Measurements from ENCODE around the gene RNF5. TPM values are rescaled to one million over a fixed set of nuclear protein-coding genes. Genes with fewer than 3 reads are reported as not detected.
"Not testable (repeated sequence)": the region's sequence is repeated elsewhere in the genome, so short reads cannot be mapped to it uniquely, and the experiment has no call there.

RNF5 gene
- total RNA-seq, 3 donors from 2014 or later: 40.1 to 49.6 (median 47.1) TPM

DNA sequence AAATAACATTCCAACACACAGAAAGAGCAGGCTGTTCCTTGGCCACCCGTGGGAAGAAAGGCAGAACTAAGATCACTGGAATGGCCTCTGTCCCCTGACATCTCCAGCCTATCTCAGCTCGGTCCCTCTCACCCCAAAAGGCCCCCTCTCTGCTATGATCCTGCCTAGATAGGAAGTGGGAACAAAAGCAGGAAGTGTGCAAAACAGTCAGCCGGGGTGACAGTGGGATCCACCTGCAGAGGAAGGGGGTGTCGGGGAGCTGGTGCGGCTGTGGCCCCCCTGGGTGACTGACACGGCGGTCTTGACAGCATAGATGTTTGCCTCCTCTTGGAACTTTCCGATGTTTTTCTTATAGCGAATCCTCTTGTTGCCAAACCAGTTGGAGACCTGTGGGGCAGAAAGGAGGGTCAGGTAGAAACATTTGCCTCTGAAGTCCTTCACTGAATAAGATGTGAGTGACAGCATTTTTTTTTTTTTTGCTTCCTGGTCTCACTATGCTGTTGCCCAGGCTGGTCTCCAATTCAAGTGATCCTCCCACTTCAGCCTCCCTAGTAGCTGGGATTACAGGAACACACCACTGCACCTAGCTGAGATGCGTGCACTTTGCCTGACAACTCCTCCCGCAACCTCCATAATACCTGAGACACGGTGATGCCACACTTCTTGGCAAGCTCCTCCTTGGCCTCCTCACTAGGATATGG, 9.0 kb downstream of the RNF5 start:
- DNase-seq (no peak), ATAC-seq (no peak)
- Mint-ChIP-seq H3K4me3 (peak overlapping the region; percentile 17), H3K36me3 (ENCODE audit: insufficient read depth) (peaks cover 21% of the 10 kb centered on the region), H3K9me3 (no peaks in the 10 kb centered on the region), H3K4me1 (ENCODE audit: low read depth) (peaks cover 62% of the 10 kb centered on the region), H3K27me3 (ENCODE audit: low read depth) (no peaks in the 10 kb centered on the region)

DNA sequence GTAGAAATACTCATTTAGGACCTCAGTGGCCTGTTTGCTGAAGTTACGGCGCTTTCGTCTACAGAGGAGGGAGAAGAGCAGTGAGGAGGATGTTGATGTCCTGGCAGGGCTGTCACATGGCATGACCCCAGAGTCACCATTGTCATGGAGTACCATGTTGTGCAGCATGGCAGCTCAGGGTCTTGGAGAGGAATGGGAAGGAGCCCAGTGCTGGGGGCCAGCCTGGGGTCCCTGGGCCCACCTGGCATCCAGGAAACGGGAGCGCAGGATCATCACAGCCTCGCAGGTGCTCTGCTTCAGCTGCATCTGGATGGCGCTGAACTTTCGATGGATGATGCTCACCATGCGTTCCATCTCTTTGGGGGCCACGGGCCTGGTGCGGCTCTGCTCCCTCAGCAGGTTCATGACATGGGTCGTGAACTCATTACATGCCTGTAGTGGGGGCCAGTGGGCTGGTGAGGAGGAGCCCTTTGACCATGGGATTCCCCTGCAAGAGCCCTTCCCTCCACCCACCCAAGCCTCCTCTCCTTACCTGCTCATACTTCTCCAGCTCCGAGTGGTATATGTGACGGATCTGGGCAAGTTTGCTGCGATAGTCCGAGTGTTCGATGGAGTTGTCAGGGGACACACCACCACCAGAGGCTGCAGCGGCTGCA, 9.6 kb downstream of the RNF5 start:
- Mint-ChIP-seq H3K4me3 (peak overlapping the region; percentile 88), H3K4me1 (ENCODE audit: low read depth) (peaks cover 62% of the 10 kb centered on the region), H3K36me3 (ENCODE audit: insufficient read depth) (peaks cover 19% of the 10 kb centered on the region)
- not testable (repeated sequence) for H3K9me3 Mint-ChIP-seq; DNase-seq; H3K27me3 Mint-ChIP-seq (ENCODE audit: low read depth); ATAC-seq

DNA sequence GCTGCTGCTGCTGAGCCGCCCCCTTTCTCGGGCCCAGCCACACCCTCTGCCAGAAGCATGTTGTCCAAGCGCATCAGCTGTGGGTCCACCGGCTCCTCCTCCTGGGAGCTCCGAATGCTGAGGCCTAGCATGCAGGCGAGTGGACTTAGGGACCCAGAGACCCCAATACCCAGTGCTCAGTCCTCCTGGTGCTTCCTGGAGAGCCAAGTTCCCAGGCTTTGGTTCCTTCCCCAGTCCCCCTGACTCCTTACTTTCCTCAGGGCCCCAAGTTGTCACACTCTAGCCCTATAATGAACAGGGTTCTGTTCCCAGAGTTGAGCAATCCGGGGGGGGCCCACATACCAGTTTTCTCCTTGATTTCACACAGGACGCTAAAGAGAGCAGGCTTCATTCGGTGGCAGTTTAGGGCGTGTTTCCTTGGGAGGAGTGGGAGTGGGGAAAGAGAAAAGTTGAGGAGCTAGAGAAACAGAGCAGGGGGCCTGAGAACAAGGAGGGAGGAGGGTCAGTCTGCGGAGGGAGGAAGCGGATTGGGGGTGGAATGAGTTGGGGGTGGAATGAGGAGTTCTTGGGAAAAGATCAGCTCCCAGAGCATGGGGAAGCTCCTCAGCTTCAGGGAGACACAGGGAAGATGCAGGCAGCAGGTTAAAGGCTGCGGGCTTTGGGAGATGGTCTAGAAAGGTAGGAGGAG, 10.3 kb downstream of the RNF5 start:
- H3K4me3 Mint-ChIP-seq: peak overlapping the region; percentile 88
- peaks cover 19% of the 10 kb centered on the region for H3K36me3 Mint-ChIP-seq (ENCODE audit: insufficient read depth)
- no peaks in the 10 kb centered on the region for H3K9me3 Mint-ChIP-seq
- ATAC-seq: no peak
- DNase-seq: no peak
- H3K4me1 Mint-ChIP-seq (ENCODE audit: low read depth): peaks cover 65% of the 10 kb centered on the region
- no peaks in the 10 kb centered on the region for H3K27me3 Mint-ChIP-seq (ENCODE audit: low read depth)

DNA sequence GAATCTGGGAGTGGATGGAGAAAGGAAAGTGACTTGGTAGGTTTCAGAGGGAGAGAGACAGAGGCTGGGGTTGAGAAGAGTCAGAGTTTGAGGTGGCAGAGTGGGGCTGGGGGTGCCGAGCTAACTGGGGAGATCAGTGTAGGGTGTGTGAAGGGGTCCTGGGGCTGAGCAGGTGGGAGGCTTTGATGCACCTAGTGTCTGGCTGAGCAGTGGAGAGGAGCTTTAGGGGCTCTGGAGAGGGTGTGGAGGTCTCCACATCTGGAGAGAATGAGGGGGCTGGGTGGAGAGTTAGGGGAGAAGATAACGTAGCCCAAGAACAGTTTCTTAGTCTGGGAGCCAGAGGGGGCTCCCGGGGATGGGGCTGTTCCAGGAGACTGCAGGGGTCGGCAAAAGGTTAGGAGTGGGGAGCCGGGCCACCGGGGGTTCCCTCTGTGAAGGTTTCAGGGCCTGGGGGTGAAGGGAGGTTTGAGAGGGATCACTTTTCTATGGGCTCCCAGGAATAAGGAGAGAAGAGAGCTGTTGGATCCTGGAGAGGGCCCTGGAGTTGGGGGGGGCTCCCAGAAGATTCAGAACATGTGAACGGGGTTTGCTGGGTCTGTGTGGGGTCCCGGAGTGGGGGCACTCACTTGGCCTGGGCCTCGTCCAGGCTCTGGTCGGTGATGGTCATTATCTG, 11.0 kb downstream of the RNF5 start:
- H3K9me3 Mint-ChIP-seq: no peaks in the 10 kb centered on the region
- H3K27me3 Mint-ChIP-seq (ENCODE audit: low read depth): no peaks in the 10 kb centered on the region
- peak overlapping the region; percentile 88 for H3K4me3 Mint-ChIP-seq
- ATAC-seq (no peak), DNase-seq (no peak)
- H3K36me3 Mint-ChIP-seq (ENCODE audit: insufficient read depth): peaks cover 19% of the 10 kb centered on the region
- H3K4me1 Mint-ChIP-seq (ENCODE audit: low read depth): peaks cover 69% of the 10 kb centered on the region

DNA sequence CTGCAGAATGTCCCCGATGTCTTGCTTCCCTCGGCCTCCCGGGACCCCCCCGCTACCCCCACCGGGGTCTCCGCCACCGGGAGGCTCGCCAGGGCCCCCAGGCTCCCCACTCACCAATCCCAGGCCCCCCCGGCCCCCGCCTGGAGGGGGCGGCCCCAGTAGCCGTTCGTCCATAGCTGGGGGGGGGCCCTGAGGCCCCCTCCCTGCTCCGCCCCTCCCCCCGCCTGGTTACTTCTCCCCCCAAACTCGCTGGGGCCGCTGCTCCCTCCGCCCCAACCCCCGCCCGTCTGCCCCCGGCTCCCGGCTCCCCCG, 11.5 kb downstream of the RNF5 start:
- no peak for ATAC-seq
- H3K36me3 Mint-ChIP-seq (ENCODE audit: insufficient read depth): peaks cover 19% of the 10 kb centered on the region
- DNase-seq: no peak
- H3K4me1 Mint-ChIP-seq (ENCODE audit: low read depth): peaks cover 72% of the 10 kb centered on the region
- H3K4me3 Mint-ChIP-seq: peak overlapping the region; percentile 88
- H3K9me3 Mint-ChIP-seq: no peaks in the 10 kb centered on the region
- H3K27me3 Mint-ChIP-seq (ENCODE audit: low read depth): no peaks in the 10 kb centered on the region

DNA sequence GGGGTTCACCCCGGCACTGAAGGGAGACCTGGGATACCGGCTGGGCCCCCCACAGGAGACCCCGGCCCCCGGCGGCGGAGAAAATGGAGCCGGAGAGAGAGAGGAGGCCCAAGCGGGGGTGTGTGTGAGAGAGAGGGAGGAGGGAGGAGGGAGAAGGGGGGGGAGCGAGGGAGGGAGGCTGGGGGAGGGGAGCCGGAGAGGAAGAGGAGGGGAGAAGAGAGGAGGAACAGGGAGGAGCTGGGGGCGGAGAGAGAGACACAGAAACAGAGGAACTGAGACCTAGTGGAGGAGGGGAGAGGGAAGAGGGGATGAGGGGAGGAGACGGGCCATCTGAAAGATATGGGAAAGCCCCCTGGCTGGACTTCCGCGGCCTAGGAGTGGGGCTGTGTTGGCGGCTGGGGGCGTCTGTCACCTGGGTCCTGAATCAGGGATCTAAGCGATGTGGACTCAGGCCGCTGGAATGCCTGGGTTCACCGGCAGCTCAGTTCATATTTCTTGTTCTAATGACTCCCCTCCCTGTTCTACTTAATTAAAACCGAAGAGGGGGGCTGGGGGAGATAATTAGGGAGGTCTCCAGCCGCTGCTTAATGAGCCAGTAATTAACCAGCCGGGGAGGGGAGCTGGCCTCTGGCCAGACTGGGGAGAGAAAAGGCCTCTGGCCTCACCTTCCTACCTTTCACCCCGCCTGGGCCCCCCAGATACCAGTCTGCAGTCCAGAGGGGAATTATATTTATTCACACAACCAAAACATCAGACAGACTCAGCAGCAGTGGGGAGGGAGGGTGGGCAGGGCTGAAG, 12.0 kb downstream of the RNF5 start, which contains the start of gene PBX2:
TSS of gene PBX2 (minus strand) at position 149 of the 798 bp plus-strand sequence. CDS start 287 bp downstream, outside the sequence.
- peak; percentile 55 to 69 for ATAC-seq
- peak within 1 kb of the TSS; percentile 92 for H3K4me3 Mint-ChIP-seq
- peak; percentile 83 for DNase-seq
- H3K27me3 Mint-ChIP-seq (ENCODE audit: low read depth): no peaks in the 10 kb centered on the region
- H3K36me3 Mint-ChIP-seq (ENCODE audit: insufficient read depth): peaks cover 19% of the 10 kb centered on the region
- H3K9me3 Mint-ChIP-seq: no peaks in the 10 kb centered on the region
- peaks cover 78% of the 10 kb centered on the region for H3K4me1 Mint-ChIP-seq (ENCODE audit: low read depth)

DNA sequence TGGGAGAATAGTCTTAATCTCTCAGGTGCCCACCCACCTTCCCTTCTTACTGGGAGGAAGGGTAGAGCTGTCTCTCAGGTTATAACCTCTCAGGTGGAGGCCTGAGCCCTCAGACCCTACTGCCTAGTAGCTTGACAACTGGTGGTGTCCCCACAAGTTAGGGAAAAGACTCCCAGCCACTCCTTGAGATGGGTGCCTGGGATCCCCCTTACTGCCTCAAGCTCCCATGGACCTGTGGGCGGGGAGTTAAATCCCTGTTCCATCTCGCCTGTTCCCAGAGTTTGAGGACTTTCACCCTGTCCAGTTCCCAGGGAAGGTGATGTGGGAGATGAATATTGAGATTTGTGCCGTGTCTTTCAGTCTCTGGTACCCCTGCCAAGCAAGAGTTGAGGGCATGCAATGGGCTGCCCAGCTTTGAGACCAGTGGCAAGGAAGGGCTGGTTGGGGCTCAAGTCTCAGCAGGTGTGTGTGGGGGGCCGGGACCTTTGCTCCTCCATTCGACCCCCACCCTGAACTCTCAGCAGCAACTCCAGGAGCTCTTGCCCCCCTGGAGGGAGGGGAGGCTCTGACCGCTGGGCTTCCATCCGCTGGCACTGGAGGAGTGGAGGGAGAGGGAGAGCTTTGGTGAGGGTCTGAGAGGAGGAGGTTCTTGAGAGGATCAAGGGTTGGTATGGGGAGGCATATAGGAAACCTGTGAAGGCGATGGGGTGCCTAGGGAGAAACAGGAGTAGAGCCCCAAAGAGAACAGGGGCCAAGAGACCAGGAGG, 12.9 kb downstream of the RNF5 start:
- Mint-ChIP-seq H3K9me3 (no peaks in the 10 kb centered on the region), H3K27me3 (ENCODE audit: low read depth) (no peaks in the 10 kb centered on the region), H3K4me1 (ENCODE audit: low read depth) (peaks cover 72% of the 10 kb centered on the region), H3K36me3 (ENCODE audit: insufficient read depth) (peaks cover 13% of the 10 kb centered on the region), H3K4me3 (peak overlapping the region; percentile 92)
- DNase-seq: no peak
- no peak for ATAC-seq

DNA sequence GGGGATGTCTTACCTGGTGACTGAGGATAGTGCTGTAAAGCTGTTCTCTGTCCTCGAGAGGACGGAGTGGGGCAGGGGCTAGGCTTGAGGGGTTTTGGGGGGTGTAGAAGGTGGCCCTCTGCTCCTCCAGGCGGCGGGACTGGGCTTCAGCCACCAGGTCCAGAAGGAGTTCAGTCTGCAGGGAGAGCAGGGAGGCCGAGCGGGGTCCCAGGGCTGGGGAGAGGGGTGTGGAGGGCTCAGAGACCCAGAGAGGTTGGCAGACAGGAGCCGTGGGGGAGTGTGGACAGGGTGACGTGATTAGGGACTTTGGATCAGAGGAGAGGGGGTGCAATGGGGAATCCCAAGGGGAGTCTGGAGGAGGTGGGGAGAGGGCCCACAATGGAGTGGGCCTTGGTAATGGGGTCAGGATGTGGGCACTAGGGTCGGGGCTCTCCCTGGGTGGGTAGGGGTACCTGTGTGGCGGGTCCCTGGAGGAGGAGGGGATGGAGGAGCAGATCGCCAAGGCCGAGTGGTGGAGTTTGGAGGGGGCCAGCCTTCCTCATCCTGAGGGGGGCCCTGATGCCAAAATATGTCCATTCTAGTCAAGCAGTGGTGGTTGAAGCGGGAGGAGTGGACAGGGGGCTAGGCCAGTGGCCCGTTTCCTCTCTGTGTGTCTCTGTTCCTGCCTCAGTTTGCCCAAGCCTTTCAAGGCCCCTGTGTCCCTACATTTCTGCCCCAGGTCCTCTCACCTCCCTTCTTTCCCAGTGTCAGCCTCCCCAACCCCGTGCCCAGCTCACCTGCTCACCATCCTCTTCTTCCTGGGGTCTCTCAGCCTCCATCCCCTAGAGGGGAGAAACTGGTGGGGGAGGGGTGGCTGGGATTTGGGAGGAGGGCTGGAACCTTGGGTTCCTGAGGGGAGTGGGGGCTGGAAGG, 13.7 kb downstream of the RNF5 start:
- DNase-seq (no peak), ATAC-seq (no peak)
- Mint-ChIP-seq H3K4me3 (peak overlapping the region; percentile 92), H3K9me3 (no peaks in the 10 kb centered on the region), H3K27me3 (ENCODE audit: low read depth) (no peaks in the 10 kb centered on the region), H3K36me3 (ENCODE audit: insufficient read depth) (peaks cover 9% of the 10 kb centered on the region), H3K4me1 (ENCODE audit: low read depth) (peaks cover 70% of the 10 kb centered on the region)

DNA sequence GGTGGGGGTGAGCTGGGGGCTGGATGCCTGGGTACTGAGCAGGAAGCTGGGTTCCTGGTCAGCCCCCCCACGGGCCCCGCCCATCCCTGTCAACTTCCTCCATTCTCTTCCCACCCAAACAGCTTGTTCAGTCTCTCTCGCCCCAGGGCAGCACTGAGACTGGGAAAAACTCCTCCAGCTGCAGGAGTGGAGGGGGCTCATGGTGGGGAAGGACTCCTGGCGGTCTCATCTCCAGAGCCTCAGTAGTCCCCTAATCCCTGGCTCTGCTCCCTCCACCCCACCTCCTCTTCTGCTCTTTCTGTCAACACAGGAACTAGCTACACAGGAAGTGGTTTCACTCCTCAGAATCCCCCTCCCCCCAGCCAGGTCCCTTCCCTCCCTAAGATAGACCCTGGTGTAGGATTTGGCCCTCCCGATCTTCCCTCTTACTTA, 14.4 kb downstream of the RNF5 start, which contains the start of gene GPSM3:
TSS of gene GPSM3 (minus strand) at position 36 of the 432 bp plus-strand sequence. CDS start 130 bp downstream, outside the sequence.
- DNase-seq (peak; percentile 25), ATAC-seq (no peak)
- Mint-ChIP-seq H3K27me3 (ENCODE audit: low read depth) (no peaks in the 10 kb centered on the region), H3K9me3 (no peaks in the 10 kb centered on the region), H3K36me3 (ENCODE audit: insufficient read depth) (peaks cover 4% of the 10 kb centered on the region), H3K4me3 (peak within 1 kb of the TSS; percentile 92), H3K4me1 (ENCODE audit: low read depth) (peaks cover 65% of the 10 kb centered on the region)

DNA sequence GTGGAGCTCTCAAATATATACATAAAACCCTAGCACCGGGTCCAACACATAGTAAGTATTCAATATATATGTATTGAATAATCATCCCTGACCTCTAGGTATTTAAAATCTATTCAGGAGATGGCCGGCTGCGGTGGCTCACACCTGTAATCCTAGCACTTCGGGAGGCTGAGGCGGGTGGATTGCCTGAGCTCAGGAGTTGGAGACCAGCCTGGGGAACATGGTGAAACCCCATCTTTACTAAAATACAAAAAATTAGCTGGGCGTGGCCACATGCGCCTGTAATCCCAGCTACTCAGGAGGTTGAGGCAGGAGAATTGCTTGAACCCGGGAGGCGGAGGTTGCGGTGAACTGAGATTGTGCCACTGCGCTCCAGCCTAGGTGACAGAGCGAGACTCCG, 14.9 kb downstream of the RNF5 start:
- not testable (repeated sequence) for DNase-seq; H3K27me3 Mint-ChIP-seq (ENCODE audit: low read depth); H3K9me3 Mint-ChIP-seq; H3K36me3 Mint-ChIP-seq (ENCODE audit: insufficient read depth); ATAC-seq
- Mint-ChIP-seq H3K4me1 (ENCODE audit: low read depth) (peaks cover 60% of the 10 kb centered on the region), H3K4me3 (peak overlapping the region; percentile 92)

DNA sequence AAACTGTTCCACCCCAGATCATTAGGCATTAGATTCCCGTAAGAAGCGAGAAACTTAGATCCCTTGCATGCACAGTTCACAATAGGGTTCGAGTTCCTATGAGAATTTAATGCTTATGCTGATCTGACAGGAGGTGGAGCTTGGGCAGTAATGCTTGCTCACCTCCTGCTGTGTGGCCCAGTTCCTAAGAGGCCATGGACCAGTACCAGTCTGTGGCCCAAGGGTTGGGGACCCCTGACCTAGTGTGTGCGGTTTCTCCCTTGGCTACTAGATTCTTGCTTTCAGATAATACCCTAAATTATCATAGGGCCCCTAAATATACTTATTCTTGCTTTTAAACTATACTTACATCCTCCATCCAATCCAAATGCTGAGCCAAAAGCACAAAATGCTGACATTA, 16.2 kb downstream of the RNF5 start:
- Mint-ChIP-seq H3K36me3 (ENCODE audit: insufficient read depth) (no peaks in the 10 kb centered on the region), H3K27me3 (ENCODE audit: low read depth) (no peaks in the 10 kb centered on the region), H3K9me3 (no peaks in the 10 kb centered on the region), H3K4me1 (ENCODE audit: low read depth) (peaks cover 47% of the 10 kb centered on the region), H3K4me3 (peak overlapping the region; percentile 95)
- DNase-seq (no peak), ATAC-seq (no peak)

DNA sequence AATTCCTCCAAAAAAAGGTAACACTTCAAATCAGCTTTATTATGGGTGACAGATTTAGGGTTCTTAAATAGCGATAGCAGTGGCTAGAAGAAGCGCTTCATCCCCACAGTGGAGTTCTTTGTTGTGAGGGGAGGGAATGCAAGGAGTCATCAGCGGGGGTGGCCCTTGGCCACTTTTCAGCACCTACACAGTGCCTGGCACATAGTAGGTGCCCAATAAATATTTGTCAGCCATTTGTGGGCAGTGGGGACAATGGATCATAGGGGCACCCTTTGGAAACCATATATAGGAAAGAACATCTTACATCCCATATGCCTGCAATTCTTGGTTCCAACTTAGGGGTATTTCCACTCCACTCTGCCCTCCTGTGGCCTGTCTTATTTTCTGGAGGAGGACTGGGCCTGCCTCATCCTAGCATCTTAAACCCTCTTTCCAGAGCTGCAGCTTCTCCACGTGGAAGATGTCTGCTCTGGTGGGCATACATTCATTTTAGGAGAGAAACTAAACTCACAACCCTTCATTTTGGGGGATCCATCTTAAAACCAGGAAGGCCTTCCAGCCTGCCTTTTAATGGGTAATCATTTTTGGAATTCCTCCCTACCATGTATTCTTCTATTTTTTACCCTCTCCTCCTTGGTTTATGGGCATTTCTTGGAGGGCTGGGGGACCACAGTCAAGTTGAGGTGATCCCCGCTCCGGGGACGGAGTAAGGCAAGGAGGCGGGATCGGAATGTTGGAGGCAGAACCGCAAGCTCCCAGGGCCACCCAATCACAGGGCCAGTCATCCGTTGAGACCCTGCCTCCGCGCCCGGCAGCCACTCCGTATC, 16.8 kb downstream of the RNF5 start:
- Mint-ChIP-seq H3K9me3 (no peaks in the 10 kb centered on the region), H3K27me3 (ENCODE audit: low read depth) (no peaks in the 10 kb centered on the region), H3K36me3 (ENCODE audit: insufficient read depth) (no peaks in the 10 kb centered on the region), H3K4me3 (peak overlapping the region; percentile 95), H3K4me1 (ENCODE audit: low read depth) (peaks cover 47% of the 10 kb centered on the region)
- no peak for DNase-seq
- ATAC-seq: no peak
